ENCODE results near the gene KITLG.

- TF ChIP-seq JUND (IDR thresholded peaks at IDR 0.05) (no peak), CTCF (IDR thresholded peaks at IDR 0.05; ENCODE audit: low read depth, low read length, missing input control) (no peak), ZBTB33 (IDR thresholded peaks at IDR 0.05) (no peak), YY1 (IDR thresholded peaks at IDR 0.05) (no peak), SP1 (IDR thresholded peaks at IDR 0.05) (no peak), EGR1 (IDR thresholded peaks at IDR 0.05; ENCODE audit: low read depth in 2 of 2) (no peak), NR2F2 (IDR thresholded peaks at IDR 0.05) (no peak), RXRA (IDR thresholded peaks at IDR 0.05) (no peak), MAX (IDR thresholded peaks at IDR 0.05) (no peak), TAF1 (conservative IDR thresholded peaks at IDR 0.05) (no peak), RAD21 (IDR thresholded peaks at IDR 0.05) (no peak), FOXA1 (IDR thresholded peaks at IDR 0.05) (no peak), HNF4G (IDR thresholded peaks at IDR 0.05) (no peak)
- TF ChIP-seq, protein P1, sequence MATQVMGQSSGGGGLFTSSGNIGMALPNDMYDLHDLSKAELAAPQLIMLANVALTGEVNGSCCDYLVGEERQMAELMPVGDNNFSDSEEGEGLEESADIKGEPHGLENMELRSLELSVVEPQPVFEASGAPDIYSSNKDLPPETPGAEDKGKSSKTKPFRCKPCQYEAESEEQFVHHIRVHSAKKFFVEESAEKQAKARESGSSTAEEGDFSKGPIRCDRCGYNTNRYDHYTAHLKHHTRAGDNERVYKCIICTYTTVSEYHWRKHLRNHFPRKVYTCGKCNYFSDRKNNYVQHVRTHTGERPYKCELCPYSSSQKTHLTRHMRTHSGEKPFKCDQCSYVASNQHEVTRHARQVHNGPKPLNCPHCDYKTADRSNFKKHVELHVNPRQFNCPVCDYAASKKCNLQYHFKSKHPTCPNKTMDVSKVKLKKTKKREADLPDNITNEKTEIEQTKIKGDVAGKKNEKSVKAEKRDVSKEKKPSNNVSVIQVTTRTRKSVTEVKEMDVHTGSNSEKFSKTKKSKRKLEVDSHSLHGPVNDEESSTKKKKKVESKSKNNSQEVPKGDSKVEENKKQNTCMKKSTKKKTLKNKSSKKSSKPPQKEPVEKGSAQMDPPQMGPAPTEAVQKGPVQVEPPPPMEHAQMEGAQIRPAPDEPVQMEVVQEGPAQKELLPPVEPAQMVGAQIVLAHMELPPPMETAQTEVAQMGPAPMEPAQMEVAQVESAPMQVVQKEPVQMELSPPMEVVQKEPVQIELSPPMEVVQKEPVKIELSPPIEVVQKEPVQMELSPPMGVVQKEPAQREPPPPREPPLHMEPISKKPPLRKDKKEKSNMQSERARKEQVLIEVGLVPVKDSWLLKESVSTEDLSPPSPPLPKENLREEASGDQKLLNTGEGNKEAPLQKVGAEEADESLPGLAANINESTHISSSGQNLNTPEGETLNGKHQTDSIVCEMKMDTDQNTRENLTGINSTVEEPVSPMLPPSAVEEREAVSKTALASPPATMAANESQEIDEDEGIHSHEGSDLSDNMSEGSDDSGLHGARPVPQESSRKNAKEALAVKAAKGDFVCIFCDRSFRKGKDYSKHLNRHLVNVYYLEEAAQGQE (IDR thresholded peaks at IDR 0.05) = no peak
These were observed 57.3 kb downstream of the KITLG start for GRCh38 chr12:88522961-88523360.
